ENCODE data around the gene ZNF19. TPM values are rescaled to one million over a fixed set of nuclear protein-coding genes. Genes with fewer than 3 reads are reported as not detected.

ZNF19 gene
- total RNA-seq, 4 donors from 2014 or later = 2.3 to 4.0 (median 2.9) TPM

GRCh38 chr16:71436473-71436872 is 52.7 kb downstream of the ZNF19 start:
- H3K4me1 ChIP-seq = no peaks in the 10 kb centered on the region
- H3K4me3 ChIP-seq = no peak overlapping the region
- WGBS = 84% methylated on average over 7 of the region's 7 CpGs
- DNase-seq (ENCODE audit: extremely low spot score) = no peak
- peaks cover 0 to 52% (median 0%) of the 10 kb centered on the region in 4 donors for H3K27me3 ChIP-seq
- H3K27ac ChIP-seq (replicated peaks in 1 of 4) = no peak overlapping the region
- peaks cover 0 to 6% (median 2%) of the 10 kb centered on the region in 4 donors for H3K9me3 ChIP-seq
- TF ChIP-seq POLR2AphosphoS5 (IDR thresholded peaks at IDR 0.05) (no peak), CTCF (IDR thresholded peaks at IDR 0.05) (no peak), POLR2A (IDR thresholded peaks at IDR 0.05; ENCODE audit: low read depth) (no peak), EP300 (IDR thresholded peaks at IDR 0.05) (no peak)
- H3K36me3 ChIP-seq = no peaks in the 10 kb centered on the region
- intact Hi-C loops (cut with DNase I) = no loop called here

GRCh38 chr16:71432906-71433305 is 56.2 kb downstream of the ZNF19 start:
- no peak for TF ChIP-seq POLR2AphosphoS5 (IDR thresholded peaks at IDR 0.05)
- TF ChIP-seq POLR2A (IDR thresholded peaks at IDR 0.05; ENCODE audit: low read depth) = no peak
- TF ChIP-seq CTCF (IDR thresholded peaks at IDR 0.05) = no peak
- no peak for TF ChIP-seq EP300 (IDR thresholded peaks at IDR 0.05)
- no peak overlapping the region for H3K27ac ChIP-seq (replicated peaks in 1 of 4)
- H3K4me1 ChIP-seq = no peaks in the 10 kb centered on the region
- DNase-seq (ENCODE audit: extremely low spot score) = no peak
- no peaks in the 10 kb centered on the region for H3K36me3 ChIP-seq
- WGBS = 90% methylated on average over 2 of the region's 6 CpGs
- H3K27me3 ChIP-seq = peaks cover 0 to 53% (median 0%) of the 10 kb centered on the region in 4 donors
- H3K9me3 ChIP-seq = peaks cover 0 to 8% (median 0%) of the 10 kb centered on the region in 4 donors
- H3K4me3 ChIP-seq = no peak overlapping the region
- intact Hi-C loops (cut with DNase I) = no loop called here

DNA sequence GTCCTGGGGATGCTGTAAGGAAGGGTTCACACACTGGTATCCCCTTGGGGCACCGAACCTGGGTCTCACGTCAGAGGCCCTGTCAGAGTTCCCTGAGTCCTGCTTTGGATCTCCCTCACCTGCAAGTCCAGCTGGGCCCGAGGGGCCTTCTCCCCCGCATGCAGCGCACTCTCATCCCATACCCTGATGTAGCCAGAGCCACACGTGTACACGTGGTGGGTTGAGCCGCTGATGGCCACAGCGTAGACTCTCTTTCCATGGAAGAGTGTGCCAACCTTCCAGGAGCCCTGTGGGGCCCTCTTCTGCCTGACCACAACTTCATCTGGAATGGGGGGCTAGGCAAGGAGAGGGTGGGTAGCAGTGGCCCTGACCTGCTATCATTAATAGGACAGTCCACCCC is 57.1 kb downstream of the ZNF19 start:
- Histone ChIP-seq H3K27ac (replicated peaks in 1 of 4) (no peak overlapping the region), H3K9me3 (peaks cover 0 to 8% (median 2%) of the 10 kb centered on the region in 4 donors), H3K4me3 (no peak overlapping the region), H3K36me3 (no peaks in the 10 kb centered on the region), H3K4me1 (no peaks in the 10 kb centered on the region), H3K27me3 (peaks cover 0 to 56% (median 0%) of the 10 kb centered on the region in 4 donors)
- intact Hi-C loops (cut with DNase I) = no loop called here
- WGBS = 92% methylated on average over 9 of the region's 9 CpGs
- no peak for DNase-seq (ENCODE audit: extremely low spot score)
- TF ChIP-seq CTCF (IDR thresholded peaks at IDR 0.05) (no peak), EP300 (IDR thresholded peaks at IDR 0.05) (no peak), POLR2A (IDR thresholded peaks at IDR 0.05; ENCODE audit: low read depth) (no peak), POLR2AphosphoS5 (IDR thresholded peaks at IDR 0.05) (no peak)

- TF ChIP-seq EP300 (IDR thresholded peaks at IDR 0.05) (no peak), POLR2A (IDR thresholded peaks at IDR 0.05; ENCODE audit: low read depth) (no peak), POLR2AphosphoS5 (IDR thresholded peaks at IDR 0.05) (no peak), CTCF (IDR thresholded peaks at IDR 0.05) (no peak)
- Histone ChIP-seq H3K36me3 (no peaks in the 10 kb centered on the region), H3K9me3 (peaks cover 0 to 8% (median 2%) of the 10 kb centered on the region in 4 donors), H3K27ac (replicated peaks in 1 of 4) (no peak overlapping the region), H3K4me3 (no peak overlapping the region), H3K27me3 (peaks cover 0 to 58% (median 3%) of the 10 kb centered on the region in 4 donors), H3K4me1 (peaks cover 0 to 1% (median 0%) of the 10 kb centered on the region in 4 donors)
- no peak for DNase-seq (ENCODE audit: extremely low spot score)
- intact Hi-C loops (cut with DNase I) = no loop called here
- 89% methylated on average over 14 of the region's 14 CpGs for WGBS
Measured at GRCh38 chr16:71431176-71431575, 57.9 kb downstream of the ZNF19 start.

- H3K36me3 ChIP-seq = no peaks in the 10 kb centered on the region
- H3K27me3 ChIP-seq = peaks cover 0 to 58% (median 7%) of the 10 kb centered on the region in 4 donors
- 77% methylated on average over 6 of the region's 6 CpGs for WGBS
- peaks cover 0 to 4% (median 0%) of the 10 kb centered on the region in 4 donors for H3K4me1 ChIP-seq
- intact Hi-C loops (cut with DNase I) = no loop called here
- H3K9me3 ChIP-seq = peaks cover 0 to 8% (median 2%) of the 10 kb centered on the region in 4 donors
- DNase-seq (ENCODE audit: extremely low spot score) = no peak
- H3K27ac ChIP-seq (replicated peaks in 1 of 4) = no peak overlapping the region
- TF ChIP-seq EP300 (IDR thresholded peaks at IDR 0.05) (no peak), POLR2A (IDR thresholded peaks at IDR 0.05; ENCODE audit: low read depth) (no peak), POLR2AphosphoS5 (IDR thresholded peaks at IDR 0.05) (no peak), CTCF (IDR thresholded peaks at IDR 0.05) (no peak)
- no peak overlapping the region for H3K4me3 ChIP-seq
Measured at GRCh38 chr16:71430744-71431143, 58.4 kb downstream of the ZNF19 start.

All from esophagus muscularis mucosa (tissue), 4 donors.